ENCODE data around the gene CXXC1. TPM values are rescaled to one million over a fixed set of nuclear protein-coding genes. Genes with fewer than 3 reads are reported as not detected.

CXXC1 gene
- total and polyA plus RNA-seq, 2 of the 13 experiments (the other 11 are each of a cell fraction or from before 2014, with no cell fraction given), result 32.9 to 39.0 TPM

DNA sequence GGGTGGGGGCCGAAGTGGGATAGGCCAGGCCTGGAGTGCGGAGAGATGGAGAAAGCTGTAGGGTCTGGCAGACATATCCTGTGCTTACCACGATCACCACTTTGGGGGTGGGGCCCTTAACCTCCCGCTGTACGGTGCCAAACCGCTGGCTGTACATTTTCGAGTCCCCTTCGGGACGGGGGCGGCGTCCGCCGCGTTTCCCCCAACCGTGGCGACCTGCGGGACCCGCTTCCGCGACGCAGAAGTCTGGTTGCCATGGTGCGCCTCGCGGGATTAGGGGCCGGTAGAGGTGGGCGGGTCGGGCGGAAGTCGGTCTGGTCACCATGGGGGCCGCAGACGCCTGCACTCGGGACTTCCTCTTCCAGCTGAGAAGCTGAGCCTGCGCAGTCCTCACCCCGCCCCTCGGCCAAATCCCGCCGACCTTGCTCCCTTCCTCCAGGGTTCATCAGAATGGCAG lies 21.2 kb downstream of the CXXC1 start, which contains the start of gene CFAP53 (continued):
- TF ChIP-seq SOX6 (IDR thresholded peaks at IDR 0.05), result no peak
- TF ChIP-seq SOX6 (CRISPR knock-in tag; IDR thresholded peaks at IDR 0.05), result peak; percentile 35; the same call in 1 of the 2 replicates
- TF ChIP-seq ZNF333 (CRISPR knock-in tag; IDR thresholded peaks at IDR 0.05; ENCODE audit: borderline replicate concordance), result no peak
- 0 out of 2 replicates have a peak, but pooled peaks have one; percentile 38 for TF ChIP-seq IRF2 (CRISPR knock-in tag; IDR thresholded peaks at IDR 0.05)
- TF ChIP-seq ZNF17 (CRISPR knock-in tag; IDR thresholded peaks at IDR 0.05), result no peak
- no peak for TF ChIP-seq ZNF589 (CRISPR knock-in tag; conservative IDR thresholded peaks at IDR 0.05)
- no peak for TF ChIP-seq NCOA2 (CRISPR knock-in tag; IDR thresholded peaks at IDR 0.05)
- peak; percentile 46; the same call in 1 of the 2 replicates for TF ChIP-seq ZFY (CRISPR knock-in tag; IDR thresholded peaks at IDR 0.05)
- TF ChIP-seq KLF9 (CRISPR knock-in tag; IDR thresholded peaks at IDR 0.05; ENCODE audit: low read depth), result 0 out of 2 replicates have a peak, but pooled peaks have one; percentile 69
- peak; percentile 64; the same call in 1 of the 2 replicates for TF ChIP-seq SALL1 (CRISPR knock-in tag; IDR thresholded peaks at IDR 0.05)
- 0 out of 2 replicates have a peak, but pooled peaks have one; percentile 41 for TF ChIP-seq ZBTB7B (CRISPR knock-in tag; IDR thresholded peaks at IDR 0.05)
- peak; percentile 67; the same call in 1 of the 2 replicates for TF ChIP-seq MXD4 (CRISPR knock-in tag; IDR thresholded peaks at IDR 0.05)
- TF ChIP-seq ZNF235 (CRISPR knock-in tag; IDR thresholded peaks at IDR 0.05; ENCODE audit: borderline replicate concordance), result no peak
- TF ChIP-seq KDM2A (CRISPR knock-in tag; IDR thresholded peaks at IDR 0.05; ENCODE audit: borderline replicate concordance, low read depth), result peak; percentile 100
- 0 out of 2 replicates have a peak, but pooled peaks have one; percentile 13 for TF ChIP-seq RAD21 (CRISPR knock-in tag; IDR thresholded peaks at IDR 0.05)
- peak; percentile 79 for TF ChIP-seq ARNT2 (CRISPR knock-in tag; IDR thresholded peaks at IDR 0.05; ENCODE audit: low read depth)
- TF ChIP-seq PAF1 (CRISPR knock-in tag; IDR thresholded peaks at IDR 0.05), result peak; percentile 62; the same call in 1 of the 2 replicates
- TF ChIP-seq, protein P1, sequence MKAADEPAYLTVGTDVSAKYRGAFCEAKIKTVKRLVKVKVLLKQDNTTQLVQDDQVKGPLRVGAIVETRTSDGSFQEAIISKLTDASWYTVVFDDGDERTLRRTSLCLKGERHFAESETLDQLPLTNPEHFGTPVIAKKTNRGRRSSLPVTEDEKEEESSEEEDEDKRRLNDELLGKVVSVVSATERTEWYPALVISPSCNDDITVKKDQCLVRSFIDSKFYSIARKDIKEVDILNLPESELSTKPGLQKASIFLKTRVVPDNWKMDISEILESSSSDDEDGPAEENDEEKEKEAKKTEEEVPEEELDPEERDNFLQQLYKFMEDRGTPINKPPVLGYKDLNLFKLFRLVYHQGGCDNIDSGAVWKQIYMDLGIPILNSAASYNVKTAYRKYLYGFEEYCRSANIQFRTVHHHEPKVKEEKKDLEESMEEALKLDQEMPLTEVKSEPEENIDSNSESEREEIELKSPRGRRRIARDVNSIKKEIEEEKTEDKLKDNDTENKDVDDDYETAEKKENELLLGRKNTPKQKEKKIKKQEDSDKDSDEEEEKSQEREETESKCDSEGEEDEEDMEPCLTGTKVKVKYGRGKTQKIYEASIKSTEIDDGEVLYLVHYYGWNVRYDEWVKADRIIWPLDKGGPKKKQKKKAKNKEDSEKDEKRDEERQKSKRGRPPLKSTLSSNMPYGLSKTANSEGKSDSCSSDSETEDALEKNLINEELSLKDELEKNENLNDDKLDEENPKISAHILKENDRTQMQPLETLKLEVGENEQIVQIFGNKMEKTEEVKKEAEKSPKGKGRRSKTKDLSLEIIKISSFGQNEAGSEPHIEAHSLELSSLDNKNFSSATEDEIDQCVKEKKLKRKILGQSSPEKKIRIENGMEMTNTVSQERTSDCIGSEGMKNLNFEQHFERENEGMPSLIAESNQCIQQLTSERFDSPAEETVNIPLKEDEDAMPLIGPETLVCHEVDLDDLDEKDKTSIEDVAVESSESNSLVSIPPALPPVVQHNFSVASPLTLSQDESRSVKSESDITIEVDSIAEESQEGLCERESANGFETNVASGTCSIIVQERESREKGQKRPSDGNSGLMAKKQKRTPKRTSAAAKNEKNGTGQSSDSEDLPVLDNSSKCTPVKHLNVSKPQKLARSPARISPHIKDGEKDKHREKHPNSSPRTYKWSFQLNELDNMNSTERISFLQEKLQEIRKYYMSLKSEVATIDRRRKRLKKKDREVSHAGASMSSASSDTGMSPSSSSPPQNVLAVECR (CRISPR knock-in tag; IDR thresholded peaks at IDR 0.05; ENCODE audit: borderline replicate concordance), result peak; percentile 98
- TF ChIP-seq, protein P2, sequence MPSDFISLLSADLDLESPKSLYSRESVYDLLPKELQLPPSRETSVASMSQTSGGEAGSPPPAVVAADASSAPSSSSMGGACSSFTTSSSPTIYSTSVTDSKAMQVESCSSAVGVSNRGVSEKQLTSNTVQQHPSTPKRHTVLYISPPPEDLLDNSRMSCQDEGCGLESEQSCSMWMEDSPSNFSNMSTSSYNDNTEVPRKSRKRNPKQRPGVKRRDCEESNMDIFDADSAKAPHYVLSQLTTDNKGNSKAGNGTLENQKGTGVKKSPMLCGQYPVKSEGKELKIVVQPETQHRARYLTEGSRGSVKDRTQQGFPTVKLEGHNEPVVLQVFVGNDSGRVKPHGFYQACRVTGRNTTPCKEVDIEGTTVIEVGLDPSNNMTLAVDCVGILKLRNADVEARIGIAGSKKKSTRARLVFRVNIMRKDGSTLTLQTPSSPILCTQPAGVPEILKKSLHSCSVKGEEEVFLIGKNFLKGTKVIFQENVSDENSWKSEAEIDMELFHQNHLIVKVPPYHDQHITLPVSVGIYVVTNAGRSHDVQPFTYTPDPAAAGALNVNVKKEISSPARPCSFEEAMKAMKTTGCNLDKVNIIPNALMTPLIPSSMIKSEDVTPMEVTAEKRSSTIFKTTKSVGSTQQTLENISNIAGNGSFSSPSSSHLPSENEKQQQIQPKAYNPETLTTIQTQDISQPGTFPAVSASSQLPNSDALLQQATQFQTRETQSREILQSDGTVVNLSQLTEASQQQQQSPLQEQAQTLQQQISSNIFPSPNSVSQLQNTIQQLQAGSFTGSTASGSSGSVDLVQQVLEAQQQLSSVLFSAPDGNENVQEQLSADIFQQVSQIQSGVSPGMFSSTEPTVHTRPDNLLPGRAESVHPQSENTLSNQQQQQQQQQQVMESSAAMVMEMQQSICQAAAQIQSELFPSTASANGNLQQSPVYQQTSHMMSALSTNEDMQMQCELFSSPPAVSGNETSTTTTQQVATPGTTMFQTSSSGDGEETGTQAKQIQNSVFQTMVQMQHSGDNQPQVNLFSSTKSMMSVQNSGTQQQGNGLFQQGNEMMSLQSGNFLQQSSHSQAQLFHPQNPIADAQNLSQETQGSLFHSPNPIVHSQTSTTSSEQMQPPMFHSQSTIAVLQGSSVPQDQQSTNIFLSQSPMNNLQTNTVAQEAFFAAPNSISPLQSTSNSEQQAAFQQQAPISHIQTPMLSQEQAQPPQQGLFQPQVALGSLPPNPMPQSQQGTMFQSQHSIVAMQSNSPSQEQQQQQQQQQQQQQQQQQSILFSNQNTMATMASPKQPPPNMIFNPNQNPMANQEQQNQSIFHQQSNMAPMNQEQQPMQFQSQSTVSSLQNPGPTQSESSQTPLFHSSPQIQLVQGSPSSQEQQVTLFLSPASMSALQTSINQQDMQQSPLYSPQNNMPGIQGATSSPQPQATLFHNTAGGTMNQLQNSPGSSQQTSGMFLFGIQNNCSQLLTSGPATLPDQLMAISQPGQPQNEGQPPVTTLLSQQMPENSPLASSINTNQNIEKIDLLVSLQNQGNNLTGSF (CRISPR knock-in tag; IDR thresholded peaks at IDR 0.05), result no peak
- TF ChIP-seq CHD2 (IDR thresholded peaks at IDR 0.05; ENCODE audit: low read depth, low read length), result peak; percentile 91
- TF ChIP-seq, protein P3, sequence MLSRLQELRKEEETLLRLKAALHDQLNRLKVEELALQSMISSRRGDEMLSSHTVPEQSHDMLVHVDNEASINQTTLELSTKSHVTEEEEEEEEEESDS (CRISPR knock-in tag; IDR thresholded peaks at IDR 0.05; ENCODE audit: borderline replicate concordance), result no peak
- no peak for TF ChIP-seq PHF5A (CRISPR knock-in tag; IDR thresholded peaks at IDR 0.05; ENCODE audit: low read depth, unreplicated experiment)
